GM12875 (cell line): ENCODE measurements around the gene MIB2.
"Not testable (repeated sequence)": the region's sequence is repeated elsewhere in the genome, so short reads cannot be mapped to it uniquely, and the experiment has no call there.

Source experiments
- H3K4me3 ChIP-seq: one replicate; pipeline ENCODE4 v1.5.1; 2011; ENCODE audit warnings: low read depth, low read length, control low read depth
- CTCF ChIP-seq: IDR thresholded peaks from 2 replicates; pipeline ENCODE4 v1.5.1; 2011; ENCODE audit warnings: low read depth, mild to moderate bottlenecking, control low read depth, inconsistent platforms, low read length, moderate library complexity, borderline replicate concordance; ENCODE audit not compliant: insufficient read depth

MIB2 gene

DNA sequence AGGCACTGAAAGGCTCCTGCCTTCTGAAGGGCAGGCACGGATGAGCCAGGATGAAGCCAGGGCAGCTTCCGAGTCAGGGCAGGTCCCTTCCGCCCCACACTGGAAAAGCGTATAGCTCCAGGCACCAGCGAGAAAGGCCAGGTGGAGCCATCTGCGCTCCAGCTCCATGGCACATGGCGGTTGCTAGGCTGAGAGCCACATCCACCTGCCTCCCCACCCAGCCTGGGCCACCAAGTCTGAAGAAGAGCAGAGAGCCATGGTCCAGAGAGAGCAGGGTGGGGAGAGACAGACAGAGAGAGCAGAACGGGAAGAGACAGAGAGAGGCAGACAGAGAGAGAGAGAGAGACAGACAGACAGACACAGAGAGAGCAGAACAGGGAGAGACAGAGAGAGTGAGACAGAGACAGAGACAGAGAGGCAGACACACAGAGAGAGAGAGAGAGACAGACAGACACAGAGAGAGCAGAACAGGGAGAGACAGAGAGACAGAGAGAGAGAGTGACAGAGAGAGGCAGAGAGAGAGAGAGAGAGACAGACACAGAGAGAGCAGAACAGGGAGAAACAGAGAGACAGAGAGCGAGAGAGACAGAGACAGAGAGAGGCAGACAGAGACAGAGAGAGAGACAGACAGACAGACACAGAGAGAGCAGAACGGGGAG is 20.6 kb upstream of the MIB2 start:
- no peak for TF ChIP-seq CTCF
- H3K4me3 ChIP-seq, result no peak overlapping the region

- H3K4me3 ChIP-seq, result not testable (repeated sequence)
Observed at GRCh38 chr1:1595341-1595740, 20.0 kb upstream of the MIB2 start.

- no peak overlapping the region for H3K4me3 ChIP-seq
- TF ChIP-seq CTCF, result no peak
Observed at GRCh38 chr1:1596493-1597274, 18.6 kb upstream of the MIB2 start.

GRCh38 chr1:1597275-1597930 is 17.9 kb upstream of the MIB2 start:
- H3K4me3 ChIP-seq, result no peak overlapping the region
- peak; percentile 56 for TF ChIP-seq CTCF

- TF ChIP-seq CTCF, result no peak
Observed at GRCh38 chr1:1598051-1598719, 17.1 kb upstream of the MIB2 start.

GRCh38 chr1:1598720-1599029 is 16.6 kb upstream of the MIB2 start:
- H3K4me3 ChIP-seq, result no peak overlapping the region
- TF ChIP-seq CTCF, result no peak

More at GRCh38 chr1:1598051-1598719, 17.1 kb upstream of the MIB2 start:
- no peak overlapping the region for H3K4me3 ChIP-seq
